ENCODE data around the gene MTA1.

DNA sequence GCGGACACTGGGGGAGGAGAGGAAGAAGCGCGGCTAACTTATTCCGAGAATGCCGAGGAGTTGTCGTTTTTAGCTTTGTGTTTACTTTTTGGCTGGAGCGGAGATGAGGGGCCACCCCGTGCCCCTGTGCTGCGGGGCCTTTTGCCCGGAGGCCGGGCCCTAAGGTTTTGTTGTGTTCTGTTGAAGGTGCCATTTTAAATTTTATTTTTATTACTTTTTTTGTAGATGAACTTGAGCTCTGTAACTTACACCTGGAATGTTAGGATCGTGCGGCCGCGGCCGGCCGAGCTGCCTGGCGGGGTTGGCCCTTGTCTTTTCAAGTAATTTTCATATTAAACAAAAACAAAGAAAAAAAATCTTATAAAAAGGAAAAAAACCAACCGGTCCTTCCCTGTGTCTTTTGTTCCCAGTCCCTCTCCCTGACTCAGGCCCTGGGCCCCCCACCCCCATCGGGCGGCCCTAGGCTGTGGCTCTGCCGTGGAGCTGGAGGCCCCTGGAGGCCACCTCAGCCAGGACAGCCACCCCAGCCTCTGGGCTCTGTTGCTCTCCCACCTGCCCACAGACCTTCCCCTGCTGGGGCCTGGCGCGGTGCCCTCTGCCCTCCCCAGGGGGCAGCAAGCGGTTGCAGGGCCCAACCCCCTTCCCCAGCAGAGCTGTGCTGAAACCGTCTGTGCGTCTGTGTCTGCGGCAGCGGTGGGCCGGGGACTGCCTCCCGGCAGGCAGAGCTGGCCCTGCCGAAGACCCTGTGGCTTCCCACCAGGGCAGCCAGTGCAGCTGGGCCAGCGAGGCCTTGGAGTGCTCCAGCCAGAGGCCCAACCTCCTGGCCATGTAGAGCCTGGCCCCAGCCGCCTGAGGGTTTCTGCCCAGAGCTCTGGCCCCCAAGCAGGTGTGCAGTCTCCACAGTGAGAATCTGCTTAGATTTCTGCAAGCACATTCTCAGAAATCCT, 51.0 kb downstream of the MTA1 start:
- no peak for TF ChIP-seq CTCF (IDR thresholded peaks at IDR 0.05)
- TF ChIP-seq POLR2A (IDR thresholded peaks at IDR 0.05): no peak
- TF ChIP-seq POLR2AphosphoS5 (IDR thresholded peaks at IDR 0.05): no peak

Measured in stomach (tissue), 4 donors.